ENCODE measurements around the gene ATG3.

Gene ATG3

GRCh38 chr3:112486811-112487505 is 74.8 kb downstream of the ATG3 start:
- DNase-seq (ENCODE audit: low spot score) = no peak
- TF ChIP-seq, protein P1, sequence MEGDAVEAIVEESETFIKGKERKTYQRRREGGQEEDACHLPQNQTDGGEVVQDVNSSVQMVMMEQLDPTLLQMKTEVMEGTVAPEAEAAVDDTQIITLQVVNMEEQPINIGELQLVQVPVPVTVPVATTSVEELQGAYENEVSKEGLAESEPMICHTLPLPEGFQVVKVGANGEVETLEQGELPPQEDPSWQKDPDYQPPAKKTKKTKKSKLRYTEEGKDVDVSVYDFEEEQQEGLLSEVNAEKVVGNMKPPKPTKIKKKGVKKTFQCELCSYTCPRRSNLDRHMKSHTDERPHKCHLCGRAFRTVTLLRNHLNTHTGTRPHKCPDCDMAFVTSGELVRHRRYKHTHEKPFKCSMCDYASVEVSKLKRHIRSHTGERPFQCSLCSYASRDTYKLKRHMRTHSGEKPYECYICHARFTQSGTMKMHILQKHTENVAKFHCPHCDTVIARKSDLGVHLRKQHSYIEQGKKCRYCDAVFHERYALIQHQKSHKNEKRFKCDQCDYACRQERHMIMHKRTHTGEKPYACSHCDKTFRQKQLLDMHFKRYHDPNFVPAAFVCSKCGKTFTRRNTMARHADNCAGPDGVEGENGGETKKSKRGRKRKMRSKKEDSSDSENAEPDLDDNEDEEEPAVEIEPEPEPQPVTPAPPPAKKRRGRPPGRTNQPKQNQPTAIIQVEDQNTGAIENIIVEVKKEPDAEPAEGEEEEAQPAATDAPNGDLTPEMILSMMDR (IDR thresholded peaks at IDR 0.05; ENCODE audit: extremely low read depth, missing control alignments) = no peak

DNA sequence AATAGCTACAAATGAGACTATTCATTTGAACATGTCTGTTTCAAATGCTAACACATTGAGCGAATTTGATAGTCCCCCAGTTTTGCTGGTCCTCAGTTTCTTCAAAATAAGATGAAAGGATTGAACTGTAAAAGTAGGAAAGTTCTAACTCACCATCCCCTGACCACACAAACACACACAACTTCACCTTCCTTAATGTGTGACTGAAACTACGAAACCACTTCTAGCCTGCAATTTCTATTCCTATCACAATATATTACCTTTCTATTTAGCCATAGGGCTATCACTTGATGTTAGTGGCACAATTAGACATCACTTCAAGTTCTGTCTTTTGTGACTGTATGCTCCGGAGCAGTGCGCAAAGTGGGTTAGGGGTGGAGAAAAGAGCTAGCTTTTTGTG is 77.4 kb downstream of the ATG3 start:
- DNase-seq (ENCODE audit: low spot score) = no peak
- TF ChIP-seq, protein P1 (IDR thresholded peaks at IDR 0.05; ENCODE audit: extremely low read depth, missing control alignments) = no peak

- TF ChIP-seq, protein P1 (IDR thresholded peaks at IDR 0.05; ENCODE audit: extremely low read depth, missing control alignments) = no peak
- no peak for DNase-seq (ENCODE audit: low spot score)
These were observed 79.1 kb downstream of the ATG3 start for GRCh38 chr3:112482675-112483074.

All from GM20000 (cell line).